Measurements from ENCODE around the gene NXN. TPM values are rescaled to one million over a fixed set of nuclear protein-coding genes. Genes with fewer than 3 reads are reported as not detected.

Gene NXN
- total and polyA plus RNA-seq, 9 donors: 5.5 to 34.8 (median 28.4) TPM

DNA sequence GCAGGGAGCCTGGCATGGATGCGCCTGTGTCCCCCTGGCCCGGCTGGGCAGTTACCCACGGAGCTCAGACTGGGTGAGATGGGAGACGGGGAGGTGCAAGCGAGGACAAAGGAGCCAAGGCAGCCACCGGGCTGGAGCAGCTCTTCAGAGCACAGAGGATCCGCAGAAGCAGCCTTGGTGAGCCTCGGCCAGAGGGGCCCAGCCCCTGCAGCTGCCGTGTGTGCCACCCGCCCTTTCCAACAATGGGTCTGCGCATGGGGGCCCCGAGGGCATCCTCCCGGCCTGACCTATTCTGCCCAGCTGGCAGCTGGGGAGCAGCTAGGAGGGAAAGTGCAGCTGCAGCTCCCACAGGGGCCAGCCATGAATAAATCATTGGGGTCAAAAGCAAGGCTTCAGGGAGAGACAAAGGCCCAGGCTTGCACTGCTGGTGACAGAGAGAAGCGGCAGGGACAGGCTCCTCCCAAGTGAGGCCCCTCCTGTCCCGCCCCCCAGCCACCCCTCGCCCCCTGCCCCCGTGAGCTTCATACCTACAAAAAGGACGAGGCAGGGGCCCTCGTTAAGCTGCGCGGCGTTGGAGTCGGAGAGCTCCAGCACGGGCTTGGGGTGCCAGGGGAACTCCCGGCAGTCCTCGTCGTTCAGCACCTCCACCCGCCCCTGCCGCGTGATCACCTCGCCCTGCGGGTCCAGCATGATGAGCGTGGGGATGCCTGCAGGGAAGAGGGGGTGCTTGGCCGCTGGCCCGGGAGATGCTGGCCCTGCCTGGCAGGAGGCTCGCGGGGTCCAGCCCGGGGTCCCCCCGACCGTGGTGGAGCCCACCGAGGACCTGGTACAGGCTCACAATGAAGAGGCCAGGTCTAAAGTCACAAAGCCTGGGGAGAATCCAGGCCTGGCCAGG is 174.8 kb downstream of the NXN start:
- no peaks in the 10 kb centered on the region for H3K9me3 ChIP-seq
- no peaks in the 10 kb centered on the region for H3K27me3 ChIP-seq
- no peaks in the 10 kb centered on the region for H3K4me1 ChIP-seq (ENCODE audit: insufficient read depth)
- H3K4me3 ChIP-seq: no peak overlapping the region
- 89 to 92% (median 91%) methylated on average over 37 to 41 of the region's 41 CpGs for WGBS, 3 donors
- intact Hi-C loops (cut with DNase I): loop anchor here in 1 of 4 donors (10.0 kb wide), 1 partner anchor 250 kb away; no protein-coding TSS in a partner anchor
- no peak for DNase-seq
- H3K27ac ChIP-seq: no peak overlapping the region
- H3K36me3 ChIP-seq: no peaks in the 10 kb centered on the region
- TF ChIP-seq POLR2A (IDR thresholded peaks at IDR 0.05) (no peak), EP300 (IDR thresholded peaks at IDR 0.05) (no peak)
- TF ChIP-seq, protein P1, sequence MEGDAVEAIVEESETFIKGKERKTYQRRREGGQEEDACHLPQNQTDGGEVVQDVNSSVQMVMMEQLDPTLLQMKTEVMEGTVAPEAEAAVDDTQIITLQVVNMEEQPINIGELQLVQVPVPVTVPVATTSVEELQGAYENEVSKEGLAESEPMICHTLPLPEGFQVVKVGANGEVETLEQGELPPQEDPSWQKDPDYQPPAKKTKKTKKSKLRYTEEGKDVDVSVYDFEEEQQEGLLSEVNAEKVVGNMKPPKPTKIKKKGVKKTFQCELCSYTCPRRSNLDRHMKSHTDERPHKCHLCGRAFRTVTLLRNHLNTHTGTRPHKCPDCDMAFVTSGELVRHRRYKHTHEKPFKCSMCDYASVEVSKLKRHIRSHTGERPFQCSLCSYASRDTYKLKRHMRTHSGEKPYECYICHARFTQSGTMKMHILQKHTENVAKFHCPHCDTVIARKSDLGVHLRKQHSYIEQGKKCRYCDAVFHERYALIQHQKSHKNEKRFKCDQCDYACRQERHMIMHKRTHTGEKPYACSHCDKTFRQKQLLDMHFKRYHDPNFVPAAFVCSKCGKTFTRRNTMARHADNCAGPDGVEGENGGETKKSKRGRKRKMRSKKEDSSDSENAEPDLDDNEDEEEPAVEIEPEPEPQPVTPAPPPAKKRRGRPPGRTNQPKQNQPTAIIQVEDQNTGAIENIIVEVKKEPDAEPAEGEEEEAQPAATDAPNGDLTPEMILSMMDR (IDR thresholded peaks at IDR 0.05): no peak

- Histone ChIP-seq H3K4me3 (no peak overlapping the region), H3K27ac (no peak overlapping the region), H3K9me3 (no peaks in the 10 kb centered on the region), H3K4me1 (ENCODE audit: insufficient read depth) (no peaks in the 10 kb centered on the region), H3K36me3 (no peaks in the 10 kb centered on the region), H3K27me3 (no peaks in the 10 kb centered on the region)
- WGBS, 3 donors: 78 to 85% (median 82%) methylated on average over 37 of the region's 37 CpGs
- intact Hi-C loops (cut with DNase I): loop anchor here in 1 of 4 donors (10.0 kb wide), 1 partner anchor 252 kb away; no protein-coding TSS in a partner anchor
- no peak for TF ChIP-seq POLR2A (IDR thresholded peaks at IDR 0.05)
- TF ChIP-seq EP300 (IDR thresholded peaks at IDR 0.05): no peak
- TF ChIP-seq, protein P1 (IDR thresholded peaks at IDR 0.05): no peak
- no peak for DNase-seq
Measured at GRCh38 chr17:802901-803881, 176.4 kb downstream of the NXN start.

DNA sequence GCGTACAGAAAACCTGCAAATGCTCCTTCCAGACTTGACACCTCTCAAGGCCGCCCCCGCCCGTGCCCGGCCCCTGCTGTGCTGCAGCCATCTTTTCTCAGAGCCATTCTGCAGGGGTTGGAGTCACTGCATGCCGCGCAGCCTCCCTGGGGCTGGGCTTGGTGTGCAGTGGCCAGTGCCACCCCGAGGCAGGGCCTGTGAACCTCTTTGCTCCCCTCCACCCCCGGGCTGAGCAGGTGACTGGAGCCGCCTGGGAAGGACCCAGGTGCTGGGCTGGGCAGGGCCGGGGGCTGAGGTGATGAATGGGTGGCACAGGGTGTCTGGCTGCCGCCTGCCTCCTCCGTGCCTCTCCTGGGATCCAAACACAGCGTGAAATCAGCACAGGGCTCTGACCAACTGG is 177.1 kb downstream of the NXN start:
- H3K4me3 ChIP-seq: no peak overlapping the region
- WGBS, 3 donors: 88 to 95% (median 89%) methylated on average over 14 of the region's 14 CpGs
- no peak overlapping the region for H3K27ac ChIP-seq
- no peak for TF ChIP-seq POLR2A (IDR thresholded peaks at IDR 0.05)
- TF ChIP-seq, protein P1 (IDR thresholded peaks at IDR 0.05): no peak
- no peak for TF ChIP-seq EP300 (IDR thresholded peaks at IDR 0.05)
- intact Hi-C loops (cut with DNase I): loop anchor here in 1 of 4 donors (10.0 kb wide), 1 partner anchor 252 kb away; no protein-coding TSS in a partner anchor
- DNase-seq: no peak
- H3K36me3 ChIP-seq: no peaks in the 10 kb centered on the region
- no peaks in the 10 kb centered on the region for H3K9me3 ChIP-seq
- no peaks in the 10 kb centered on the region for H3K27me3 ChIP-seq
- no peaks in the 10 kb centered on the region for H3K4me1 ChIP-seq (ENCODE audit: insufficient read depth)

GRCh38 chr17:801660-802059 is 177.9 kb downstream of the NXN start:
- Histone ChIP-seq H3K4me3 (no peak overlapping the region), H3K4me1 (ENCODE audit: insufficient read depth) (no peaks in the 10 kb centered on the region), H3K27me3 (no peaks in the 10 kb centered on the region), H3K36me3 (no peaks in the 10 kb centered on the region), H3K9me3 (no peaks in the 10 kb centered on the region), H3K27ac (no peak overlapping the region)
- intact Hi-C loops (cut with DNase I): loop anchor here in 1 of 4 donors (10.0 kb wide), 1 partner anchor 253 kb away; no protein-coding TSS in a partner anchor
- TF ChIP-seq, protein P1 (IDR thresholded peaks at IDR 0.05): no peak
- TF ChIP-seq POLR2A (IDR thresholded peaks at IDR 0.05) (no peak), EP300 (IDR thresholded peaks at IDR 0.05) (no peak)
- 74 to 78% (median 74%) methylated on average over 6 of the region's 6 CpGs for WGBS, 3 donors
- no peak for DNase-seq

All from ovary (tissue), 9 donors.